Activated T-helper 1 cell treated with anti-CD3 and anti-CD28 coated beads, Interleukin-12 subunit alpha, Interleukin-12 subunit beta, Interleukin-2, Interleukin-4 antibody, amounts not matched to agents 30 ng/mL and 10 ng/mL and 1 ng/mL, durations not matched to agents 14 hours and 24 hours and 36 hours (primary cell): Measurements from ENCODE around the gene ARL13A. TPM values are rescaled to one million over a fixed set of nuclear protein-coding genes. Genes with fewer than 3 reads are reported as not detected.
"Not testable (repeated sequence)": the region's sequence is repeated elsewhere in the genome, so short reads cannot be mapped to it uniquely, and the experiment has no call there.

Experiments
- DNase-seq: peaks from one replicate; pipeline ENCODE4 v3.0.0; 2021; ENCODE audit warnings: low spot score
- H3K27ac Mint-ChIP-seq: one replicate; pipeline ENCODE4 v1.8.0; 2021; ENCODE audit warnings: mild to moderate bottlenecking, mixed read lengths
- H3K27me3 Mint-ChIP-seq: one replicate; pipeline ENCODE4 v1.8.0; 2022; ENCODE audit warnings: mild to moderate bottlenecking, moderate library complexity, mixed read lengths; ENCODE audit not compliant: insufficient read depth
- H3K36me3 Mint-ChIP-seq: one replicate; pipeline ENCODE4 v1.8.0; 2021; ENCODE audit warnings: low read depth, mixed read lengths
- H3K4me1 Mint-ChIP-seq: one replicate; pipeline ENCODE4 v1.8.0; 2021; ENCODE audit warnings: low read depth, mixed read lengths
- H3K4me3 Mint-ChIP-seq: one replicate; pipeline ENCODE4 v1.8.0; 2021; ENCODE audit warnings: mild to moderate bottlenecking, moderate library complexity, mixed read lengths
- H3K9me3 Mint-ChIP-seq: one replicate; pipeline ENCODE4 v1.8.0; 2021; ENCODE audit warnings: mixed read lengths
- intact Hi-C: fragments of 100-400 bp; cut with micrococcal nuclease; formaldehyde crosslinking; loops from one replicate; pipeline ENCODE4 v1.15.1; 2024
- total RNA-seq: library from RNA; stranded (reverse); gene quantifications from 2 replicates; pipeline ENCODE4 v1.2.3, GENCODE V29; 2022

Gene ARL13A
- total RNA-seq, 1 donor from 2014 or later: not detected

- Mint-ChIP-seq H3K27ac (no peak overlapping the region), H3K4me3 (no peak overlapping the region), H3K4me1 (peaks cover 20% of the 10 kb centered on the region), H3K9me3 (no peaks in the 10 kb centered on the region), H3K36me3 (no peaks in the 10 kb centered on the region), H3K27me3 (no peaks in the 10 kb centered on the region)
- DNase-seq: no peak
- intact Hi-C loops: no loop called here
These were observed 29.9 kb downstream of the ARL13A start for GRCh38 chrX:100999451-100999850.

- Mint-ChIP-seq H3K4me3 (no peak overlapping the region), H3K27me3 (no peaks in the 10 kb centered on the region), H3K27ac (no peak overlapping the region), H3K4me1 (no peaks in the 10 kb centered on the region), H3K36me3 (peaks cover 15% of the 10 kb centered on the region), H3K9me3 (no peaks in the 10 kb centered on the region)
- intact Hi-C loops: no loop called here
- no peak for DNase-seq
These were observed 39.6 kb downstream of the ARL13A start for GRCh38 chrX:101009090-101009489.

- intact Hi-C loops, DNase-seq, H3K9me3 Mint-ChIP-seq, H3K4me1 Mint-ChIP-seq, H3K27ac Mint-ChIP-seq, H3K27me3 Mint-ChIP-seq, H3K4me3 Mint-ChIP-seq: not testable (repeated sequence)
- H3K36me3 Mint-ChIP-seq: peaks cover 13% of the 10 kb centered on the region
These were observed 42.5 kb downstream of the ARL13A start for GRCh38 chrX:101012031-101012430.

- H3K27ac Mint-ChIP-seq: no peak overlapping the region
- no peaks in the 10 kb centered on the region for H3K9me3 Mint-ChIP-seq
- intact Hi-C loops: no loop called here
- H3K4me1 Mint-ChIP-seq: peaks cover 4% of the 10 kb centered on the region
- peaks cover 26% of the 10 kb centered on the region for H3K36me3 Mint-ChIP-seq
- DNase-seq: no peak
- H3K27me3 Mint-ChIP-seq: no peaks in the 10 kb centered on the region
- H3K4me3 Mint-ChIP-seq: no peak overlapping the region
These were observed 52.5 kb downstream of the ARL13A start for GRCh38 chrX:101022020-101022419.

DNA sequence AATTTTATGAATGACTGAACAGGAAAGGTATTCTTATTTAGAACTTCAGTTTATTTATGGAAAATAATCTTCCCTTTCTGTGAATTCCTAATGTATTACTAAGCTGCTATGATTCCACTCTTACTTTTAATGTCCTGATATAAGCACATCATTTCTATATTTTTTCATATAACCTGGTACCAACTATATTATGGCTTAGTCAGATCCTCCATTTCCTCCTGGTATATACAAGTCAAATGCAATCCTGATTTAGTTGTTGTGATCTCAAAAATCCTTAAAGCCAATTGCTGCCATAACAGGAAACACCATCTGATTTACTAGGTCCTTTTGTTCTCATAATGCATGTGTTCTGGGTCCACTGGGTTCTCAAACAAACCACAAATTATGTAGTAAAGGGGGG lies 55.6 kb downstream of the ARL13A start:
- intact Hi-C loops: no loop called here
- Mint-ChIP-seq H3K27me3 (no peaks in the 10 kb centered on the region), H3K4me1 (peaks cover 14% of the 10 kb centered on the region), H3K4me3 (no peak overlapping the region), H3K27ac (peak overlapping the region; percentile 2), H3K9me3 (no peaks in the 10 kb centered on the region), H3K36me3 (peaks cover 34% of the 10 kb centered on the region)
- no peak for DNase-seq

GRCh38 chrX:101028562-101028961 lies 59.1 kb downstream of the ARL13A start:
- Mint-ChIP-seq H3K27ac (peak overlapping the region; percentile 47), H3K36me3 (peaks cover 35% of the 10 kb centered on the region)
- intact Hi-C loops: no loop called here

GRCh38 chrX:101029665-101030064 lies 60.2 kb downstream of the ARL13A start:
- Mint-ChIP-seq H3K36me3 (peaks cover 35% of the 10 kb centered on the region), H3K27ac (no peak overlapping the region), H3K4me1 (peaks cover 14% of the 10 kb centered on the region), H3K4me3 (no peak overlapping the region), H3K9me3 (no peaks in the 10 kb centered on the region), H3K27me3 (no peaks in the 10 kb centered on the region)
- intact Hi-C loops: no loop called here
- no peak for DNase-seq

More at GRCh38 chrX:101028562-101028961, 59.1 kb downstream of the ARL13A start:
- H3K4me1 Mint-ChIP-seq: peaks cover 14% of the 10 kb centered on the region
- DNase-seq: no peak
- no peaks in the 10 kb centered on the region for H3K27me3 Mint-ChIP-seq
- H3K9me3 Mint-ChIP-seq: no peaks in the 10 kb centered on the region
- no peak overlapping the region for H3K4me3 Mint-ChIP-seq

DNA sequence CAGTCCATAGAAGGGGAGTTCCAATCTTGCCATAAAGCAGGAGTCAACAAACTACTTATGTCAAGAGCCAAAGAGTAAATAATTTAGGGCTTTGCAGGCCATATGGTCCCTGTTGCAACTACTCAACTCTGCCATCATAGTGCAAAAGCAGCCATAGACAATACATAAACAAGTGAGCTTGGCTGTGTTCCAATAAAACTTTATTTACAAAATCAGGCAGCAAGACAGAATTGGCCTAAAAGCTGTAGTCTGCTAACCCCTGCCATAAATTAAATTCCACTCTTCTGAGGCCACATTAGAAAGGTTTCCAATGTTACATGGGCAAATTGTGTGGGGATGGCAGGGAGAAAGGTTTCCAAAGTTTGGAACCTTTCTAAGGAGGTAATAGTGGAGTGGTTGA lies 67.7 kb downstream of the ARL13A start:
- no peaks in the 10 kb centered on the region for H3K27me3 Mint-ChIP-seq
- no peaks in the 10 kb centered on the region for H3K4me1 Mint-ChIP-seq
- H3K27ac Mint-ChIP-seq: no peak overlapping the region
- no peak for DNase-seq
- H3K36me3 Mint-ChIP-seq: peaks cover 19% of the 10 kb centered on the region
- no peaks in the 10 kb centered on the region for H3K9me3 Mint-ChIP-seq
- intact Hi-C loops: no loop called here
- H3K4me3 Mint-ChIP-seq: no peak overlapping the region

- no peak overlapping the region for H3K4me3 Mint-ChIP-seq
- DNase-seq: no peak
- H3K9me3 Mint-ChIP-seq: no peaks in the 10 kb centered on the region
- H3K36me3 Mint-ChIP-seq: peaks cover 17% of the 10 kb centered on the region
- intact Hi-C loops: loop anchor here (10.0 kb wide), 1 partner anchor 245 kb away; no protein-coding TSS in a partner anchor
- H3K27ac Mint-ChIP-seq: no peak overlapping the region
- no peaks in the 10 kb centered on the region for H3K4me1 Mint-ChIP-seq
- no peaks in the 10 kb centered on the region for H3K27me3 Mint-ChIP-seq
These were observed 70.7 kb downstream of the ARL13A start for GRCh38 chrX:101040197-101040596.

Other genes starting within 250 kb of the ARL13A start
- not detected in 2 replicates for gene SYTL4, start 237.6 kb upstream of the ARL13A start, total RNA-seq
- 70.3 and 72.1 TPM in 2 replicates for gene CSTF2, start 149.3 kb upstream of the ARL13A start, total RNA-seq
- not detected in 2 replicates for gene NOX1, start 95.3 kb upstream of the ARL13A start, total RNA-seq
- 0.39 and 0.51 TPM in 2 replicates for gene XKRX, start 40.8 kb upstream of the ARL13A start, total RNA-seq
- gene TRMT2B, start 82.4 kb downstream of the ARL13A start, total RNA-seq: 17.2 and 19.3 TPM in 2 replicates
- not detected in 2 replicates for gene TMEM35A, start 109.2 kb downstream of the ARL13A start, total RNA-seq
- gene CENPI, start 128.5 kb downstream of the ARL13A start, total RNA-seq: 11.4 and 13.1 TPM in 2 replicates